OCI-LY3 (cell line): ENCODE results near the gene TBC1D22B.

Experiments
- CTCF ChIP-seq: fragments of 200-600, 300-600 bp; sonication (generic); IDR thresholded peaks from 2 replicates; pipeline ENCODE4 v1.5.1; 2014; ENCODE audit warnings: antibody characterized with exemption, low read length, low read depth
- EZH2phosphoT487 ChIP-seq: fragments of 200-600 bp; shearing (Covaris generic); IDR thresholded peaks from 2 replicates; pipeline ENCODE4 v1.6.1; 2018; ENCODE audit warnings: antibody characterized with exemption, mixed run types, low read depth

DNA sequence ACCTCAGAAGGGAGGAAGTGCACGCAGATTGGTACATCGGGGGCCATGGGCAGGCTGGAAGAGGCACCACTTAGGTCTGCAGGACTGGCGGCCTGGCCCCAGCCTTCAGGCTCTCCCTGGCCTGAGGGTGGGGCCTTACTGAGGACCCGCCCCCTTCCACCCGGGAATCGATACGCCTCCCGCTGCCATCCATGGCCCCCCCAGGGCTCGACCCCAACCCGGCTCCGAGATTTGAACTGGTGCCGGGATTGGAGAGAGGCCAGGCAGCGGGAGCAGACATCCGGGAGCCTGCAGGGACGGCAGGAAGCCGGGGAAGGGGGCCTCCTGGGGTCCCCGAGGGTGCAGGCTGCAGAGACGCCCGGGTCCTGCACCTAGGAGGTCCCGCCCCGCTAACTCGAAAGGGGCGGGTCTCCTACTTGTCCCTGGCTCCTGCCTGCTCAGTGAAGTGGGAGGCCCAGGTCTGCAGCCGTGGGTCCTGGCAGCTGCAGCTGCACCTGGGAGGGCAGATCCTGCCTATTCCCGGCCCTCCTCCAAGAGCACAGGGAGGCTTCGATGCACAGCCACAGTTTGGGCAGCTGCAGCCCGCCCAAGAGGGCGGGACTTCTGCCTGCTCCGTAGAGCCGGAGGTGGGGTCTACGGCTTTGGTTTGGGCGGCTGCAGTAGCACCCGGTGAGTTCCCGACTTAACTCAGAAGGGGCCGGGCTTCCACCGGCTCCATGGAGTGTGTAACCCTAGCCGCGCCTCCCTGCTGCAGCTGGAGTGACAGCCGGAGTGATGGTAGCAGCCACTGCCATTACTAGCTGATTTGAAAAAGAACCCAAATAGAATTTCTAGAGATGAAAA is 35.2 kb upstream of the TBC1D22B start:
- no peak for TF ChIP-seq CTCF
- TF ChIP-seq EZH2phosphoT487: no peak
